Mononuclear cell (primary cell): ENCODE measurements around the gene CDH5. TPM values are rescaled to one million over a fixed set of nuclear protein-coding genes. Genes with fewer than 3 reads are reported as not detected.

Experiments
- H3K27me3 ChIP-seq: 2 replicates; pipeline ENCODE4 v1.6.0; 2011; ENCODE audit warnings: low read length, control low read depth; ENCODE audit not compliant: insufficient read depth
- H3K4me1 ChIP-seq: 2 replicates; pipeline ENCODE4 v1.5.1; 2011; ENCODE audit warnings: mild to moderate bottlenecking, low read length, control low read depth; ENCODE audit not compliant: insufficient read depth
- H3K4me3 ChIP-seq: 2 replicates; pipeline ENCODE4 v1.5.1; 2011; ENCODE audit warnings: mild to moderate bottlenecking, low read length, moderate library complexity
- H3K9me3 ChIP-seq: 2 replicates; pipeline ENCODE4 v1.5.1; 2011; ENCODE audit warnings: low read depth, mild to moderate bottlenecking, control low read depth, low read length
- total RNA-seq: library from RNA; depleted of rRNA; stranded (reverse); fragments of >200 nt; gene quantifications from one replicate; pipeline ENCODE4 v1.2.3, GENCODE V29; 2012

Gene CDH5
- total RNA-seq, 1 donor: 0.42 TPM

DNA sequence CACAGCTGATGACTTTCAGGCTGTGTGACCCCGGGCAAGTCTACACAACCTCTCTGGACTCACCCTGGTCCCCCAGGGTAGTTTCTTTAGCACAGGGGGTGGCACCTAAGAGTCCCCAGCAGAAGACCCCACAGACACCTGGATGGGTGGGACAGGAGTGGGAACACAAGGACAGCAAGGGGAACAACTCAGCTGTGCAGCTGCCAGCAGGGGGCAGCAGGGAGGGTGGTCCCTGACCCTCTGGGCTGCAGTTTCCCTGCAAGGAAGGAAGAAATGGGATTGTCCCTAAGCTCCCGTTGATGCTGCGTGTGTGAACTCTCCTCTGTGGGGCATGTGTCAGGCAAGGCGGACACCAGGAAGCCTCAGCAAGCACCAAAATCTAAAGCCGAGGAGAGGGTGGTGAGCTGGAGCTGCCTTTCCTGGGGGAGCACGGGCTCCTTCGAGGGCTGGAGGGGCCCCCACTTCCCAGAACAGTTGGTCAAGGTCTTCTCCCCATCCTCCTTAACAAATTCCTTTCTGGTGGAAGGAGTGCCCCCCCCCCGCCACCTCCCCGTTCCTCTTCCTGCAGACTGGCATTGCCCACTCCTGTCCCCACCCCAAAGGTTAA, 24.1 kb upstream of the CDH5 start:
- H3K4me3 ChIP-seq: no peak overlapping the region
- H3K27me3 ChIP-seq: no peaks in the 10 kb centered on the region
- H3K4me1 ChIP-seq: no peaks in the 10 kb centered on the region
- no peaks in the 10 kb centered on the region for H3K9me3 ChIP-seq

DNA sequence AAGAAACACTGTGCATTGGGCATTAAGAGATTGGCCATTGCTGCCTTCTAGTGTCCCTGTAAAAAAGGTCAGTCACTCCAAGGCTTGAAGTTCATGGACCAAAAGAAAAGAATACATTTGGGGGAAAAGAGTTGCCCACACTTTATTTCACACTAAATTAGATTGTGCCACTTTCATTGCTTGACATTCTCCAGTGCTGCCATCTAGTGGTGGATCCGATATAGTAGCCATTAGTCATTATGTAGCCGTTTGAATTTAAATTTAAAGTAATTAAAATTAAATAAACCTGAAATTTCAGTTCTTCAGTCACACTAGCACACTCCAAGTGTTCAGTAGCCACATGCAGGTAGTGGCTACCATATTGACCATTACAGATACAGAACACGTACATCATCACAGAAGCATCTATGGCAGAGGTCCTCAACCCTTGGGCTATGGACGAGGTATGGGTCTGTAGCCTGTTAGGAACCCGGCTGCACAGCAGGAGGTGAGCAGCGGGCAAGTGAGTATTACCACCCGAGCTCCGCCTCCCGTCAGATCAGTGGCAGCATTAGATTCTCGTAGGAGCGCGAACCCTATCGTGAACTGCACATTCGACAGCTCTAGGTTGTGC, 21.9 kb upstream of the CDH5 start:
- H3K4me1 ChIP-seq: no peaks in the 10 kb centered on the region
- no peak overlapping the region for H3K4me3 ChIP-seq
- no peaks in the 10 kb centered on the region for H3K27me3 ChIP-seq
- no peaks in the 10 kb centered on the region for H3K9me3 ChIP-seq

- H3K27me3 ChIP-seq: no peaks in the 10 kb centered on the region
- no peaks in the 10 kb centered on the region for H3K9me3 ChIP-seq
- no peak overlapping the region for H3K4me3 ChIP-seq
- H3K4me1 ChIP-seq: no peaks in the 10 kb centered on the region
Observed at GRCh38 chr16:66346221-66346620, 20.3 kb upstream of the CDH5 start.

DNA sequence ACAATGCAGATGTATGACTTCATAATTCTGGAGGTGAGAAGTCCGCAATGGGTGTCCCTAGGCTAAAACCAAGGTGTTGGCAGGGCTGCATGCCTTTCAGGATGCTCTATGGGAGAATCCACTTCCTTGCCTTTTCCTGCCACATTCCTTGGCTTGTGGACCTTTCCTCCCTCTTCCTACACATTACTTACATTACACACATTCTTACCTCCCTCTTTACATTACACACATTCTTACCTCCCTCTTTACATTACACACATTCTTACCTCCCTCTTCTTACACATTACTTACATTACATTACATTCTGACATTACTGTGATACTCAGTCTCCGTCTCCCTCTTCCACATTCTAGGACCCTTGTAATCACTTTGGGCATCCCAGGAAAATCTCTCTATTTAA, 14.2 kb upstream of the CDH5 start:
- H3K9me3 ChIP-seq: no peaks in the 10 kb centered on the region
- no peaks in the 10 kb centered on the region for H3K27me3 ChIP-seq
- H3K4me3 ChIP-seq: no peak overlapping the region
- H3K4me1 ChIP-seq: no peaks in the 10 kb centered on the region

GRCh38 chr16:66353055-66353454, 13.4 kb upstream of the CDH5 start:
- H3K4me3 ChIP-seq: no peak overlapping the region

GRCh38 chr16:66354034-66354909, 12.2 kb upstream of the CDH5 start:
- Histone ChIP-seq H3K4me3 (no peak overlapping the region), H3K27me3 (no peaks in the 10 kb centered on the region), H3K4me1 (no peaks in the 10 kb centered on the region), H3K9me3 (no peaks in the 10 kb centered on the region)

More at GRCh38 chr16:66353055-66353454, 13.4 kb upstream of the CDH5 start:
- Histone ChIP-seq H3K27me3 (no peaks in the 10 kb centered on the region), H3K9me3 (no peaks in the 10 kb centered on the region), H3K4me1 (no peaks in the 10 kb centered on the region)

GRCh38 chr16:66355526-66355925, 11.0 kb upstream of the CDH5 start:
- no peaks in the 10 kb centered on the region for H3K27me3 ChIP-seq
- H3K4me3 ChIP-seq: no peak overlapping the region
- peaks cover 5% of the 10 kb centered on the region for H3K4me1 ChIP-seq
- H3K9me3 ChIP-seq: no peaks in the 10 kb centered on the region

DNA sequence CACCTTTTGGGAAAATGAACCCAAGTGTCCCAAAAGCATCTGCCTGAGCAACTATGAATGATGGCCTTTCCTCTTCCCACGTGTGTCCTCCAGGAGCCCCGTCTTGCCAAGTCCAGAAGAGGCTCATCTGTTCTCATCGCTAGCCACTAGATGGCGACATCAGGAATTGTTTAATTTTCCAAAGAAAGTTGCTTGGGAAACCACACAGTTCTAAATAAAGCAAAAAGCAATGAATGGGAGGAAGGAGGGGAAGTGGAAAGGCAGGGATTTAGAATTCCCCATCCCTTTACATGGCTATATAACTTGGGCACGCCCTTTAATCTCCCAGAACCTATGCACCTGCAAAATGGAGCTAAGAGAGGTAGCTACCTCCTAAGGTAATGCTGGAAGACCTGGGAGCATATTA, 9.0 kb upstream of the CDH5 start:
- no peaks in the 10 kb centered on the region for H3K9me3 ChIP-seq
- peaks cover 9% of the 10 kb centered on the region for H3K4me1 ChIP-seq
- H3K4me3 ChIP-seq: no peak overlapping the region
- no peaks in the 10 kb centered on the region for H3K27me3 ChIP-seq

DNA sequence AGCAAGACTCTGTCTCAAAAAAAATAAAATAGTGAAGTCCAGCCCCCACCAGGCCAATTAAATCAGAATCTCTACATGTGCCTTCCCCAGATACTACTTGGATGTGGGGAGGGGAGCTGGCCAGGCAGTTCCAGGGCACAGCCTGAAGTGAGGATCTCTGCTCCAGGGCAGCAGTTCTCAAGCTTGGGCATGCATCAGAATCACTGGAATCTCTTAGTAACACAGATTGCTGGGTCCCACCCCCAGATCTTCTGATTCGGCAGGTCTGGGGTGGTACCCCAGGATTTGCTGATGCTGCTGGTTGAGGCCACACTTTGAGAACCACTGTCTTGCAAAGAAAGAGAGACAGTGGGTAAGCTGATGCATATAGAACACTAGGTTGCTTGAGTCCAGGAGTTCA, 8.3 kb upstream of the CDH5 start:
- H3K4me1 ChIP-seq: peaks cover 9% of the 10 kb centered on the region
- no peaks in the 10 kb centered on the region for H3K9me3 ChIP-seq
- H3K27me3 ChIP-seq: no peaks in the 10 kb centered on the region
- no peak overlapping the region for H3K4me3 ChIP-seq

DNA sequence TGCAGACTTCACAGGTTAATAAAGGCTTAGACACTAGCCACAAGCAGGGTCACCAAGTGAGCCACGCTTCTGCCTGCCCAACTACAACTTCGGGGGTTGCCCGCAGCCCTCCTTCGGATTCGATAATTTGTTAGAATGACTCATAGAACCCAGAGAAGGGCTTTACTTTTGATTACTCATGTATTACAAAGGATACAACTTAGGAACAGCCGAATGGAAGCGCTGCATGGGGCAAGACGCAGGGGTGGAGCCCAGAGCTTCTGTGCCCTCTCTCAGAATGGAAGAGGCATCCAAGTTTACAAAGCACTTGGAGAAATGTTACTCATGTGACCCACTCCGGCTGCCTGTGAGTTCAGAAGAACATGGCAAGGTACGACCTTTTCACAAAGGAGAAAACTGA, 7.5 kb upstream of the CDH5 start:
- H3K4me3 ChIP-seq: no peak overlapping the region
- H3K9me3 ChIP-seq: no peaks in the 10 kb centered on the region
- peaks cover 9% of the 10 kb centered on the region for H3K4me1 ChIP-seq
- H3K27me3 ChIP-seq: no peaks in the 10 kb centered on the region

GRCh38 chr16:66359811-66360608, 6.5 kb upstream of the CDH5 start:
- peaks cover 9% of the 10 kb centered on the region for H3K4me1 ChIP-seq
- H3K9me3 ChIP-seq: no peaks in the 10 kb centered on the region
- H3K4me3 ChIP-seq: no peak overlapping the region
- H3K27me3 ChIP-seq: no peaks in the 10 kb centered on the region

- no peaks in the 10 kb centered on the region for H3K27me3 ChIP-seq
- no peaks in the 10 kb centered on the region for H3K9me3 ChIP-seq
- H3K4me3 ChIP-seq: no peak overlapping the region
- peaks cover 15% of the 10 kb centered on the region for H3K4me1 ChIP-seq
Observed at GRCh38 chr16:66360624-66361324, 5.7 kb upstream of the CDH5 start.

DNA sequence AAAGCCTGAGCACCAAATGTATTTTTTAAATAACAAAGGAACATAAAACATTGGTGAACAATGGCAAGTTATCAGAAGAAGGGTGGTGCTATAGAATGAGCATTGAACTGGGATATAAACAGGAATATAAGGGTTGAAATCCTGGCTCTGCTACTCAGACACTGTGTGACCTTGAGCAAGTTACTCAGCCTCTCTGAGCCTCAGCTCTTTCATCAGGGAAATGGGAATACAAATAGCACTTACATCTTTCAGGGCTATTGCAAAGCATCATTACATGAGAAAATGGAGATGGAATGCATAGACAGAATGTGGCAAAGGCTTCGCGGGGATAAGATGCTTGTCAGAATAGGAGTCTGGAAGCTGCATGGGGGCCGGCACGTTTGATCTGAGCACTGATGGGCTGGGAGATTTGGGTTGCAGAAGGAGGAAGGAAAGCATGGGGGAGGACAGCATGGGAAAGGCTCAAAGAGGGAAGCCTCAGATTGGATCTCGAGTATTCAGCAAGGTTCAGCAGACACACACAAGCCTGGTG, 4.8 kb upstream of the CDH5 start:
- H3K9me3 ChIP-seq: no peaks in the 10 kb centered on the region
- H3K27me3 ChIP-seq: no peaks in the 10 kb centered on the region
- H3K4me3 ChIP-seq: no peak overlapping the region
- peaks cover 24% of the 10 kb centered on the region for H3K4me1 ChIP-seq

GRCh38 chr16:66363211-66363777, 3.2 kb upstream of the CDH5 start:
- no peaks in the 10 kb centered on the region for H3K27me3 ChIP-seq
- no peaks in the 10 kb centered on the region for H3K9me3 ChIP-seq
- peaks cover 39% of the 10 kb centered on the region for H3K4me1 ChIP-seq
- H3K4me3 ChIP-seq: no peak overlapping the region
